ENCODE results near the gene CBX5. TPM values are rescaled to one million over a fixed set of nuclear protein-coding genes. Genes with fewer than 3 reads are reported as not detected.
A peak's percentile ranks its signal among the peaks of the same experiment; 100 is the strongest.

CBX5 gene
- total and polyA plus RNA-seq, 2 experiments from 2014 or later = 29.6 to 37.6 TPM

GRCh38 chr12:54257332-54257731, 22.6 kb downstream of the CBX5 start:
- H3K9me2 ChIP-seq (ENCODE audit: insufficient read depth) = no peaks in the 10 kb centered on the region
- H3K27me3 ChIP-seq (replicated peaks; ENCODE audit: insufficient read depth) = no peaks in the 10 kb centered on the region
- peaks cover 57% of the 10 kb centered on the region for H3K4me1 ChIP-seq (ENCODE audit: insufficient read depth)
- H3K9me3 ChIP-seq (ENCODE audit: low read depth) = no peaks in the 10 kb centered on the region
- H3K9ac ChIP-seq = 0 out of 2 replicates have a peak overlapping the region, but pooled peaks have one; percentile 78
- peak overlapping the region; percentile 54; the same call in 1 of the 2 replicates for H3K4me3 ChIP-seq
- in situ Hi-C loops (cut with MboI) = no loop called here
- TF ChIP-seq EZH2 (IDR thresholded peaks at IDR 0.05; ENCODE audit: insufficient read depth, poor library complexity, severe bottlenecking) = no peak
- no peak for TF ChIP-seq EZH2phosphoT487 (IDR thresholded peaks at IDR 0.05; ENCODE audit: insufficient read depth, low read depth)
- H3K79me2 ChIP-seq (ENCODE audit: insufficient read depth) = peaks cover 76% of the 10 kb centered on the region
- H3K36me3 ChIP-seq (ENCODE audit: low read depth) = peaks cover 12% of the 10 kb centered on the region
- H2AFZ ChIP-seq = no peak overlapping the region
- WGBS, 2 experiments (ENCODE audit: low coverage in 1 of 2, low lambda C conversion rate in 2 of 2, missing lambda C conversion rate in 2 of 2) = 97 to 98% methylated on average over 8 of the region's 8 CpGs
- peaks cover 59% of the 10 kb centered on the region for H3F3A ChIP-seq (ENCODE audit: insufficient read depth)
- H4K20me1 ChIP-seq (ENCODE audit: insufficient read depth) = no peaks in the 10 kb centered on the region
- H3K27ac ChIP-seq = peak overlapping the region; percentile 93
- no peak for DNase-seq
- no peak overlapping the region for H3K4me2 ChIP-seq (ENCODE audit: unreplicated experiment)

DNA sequence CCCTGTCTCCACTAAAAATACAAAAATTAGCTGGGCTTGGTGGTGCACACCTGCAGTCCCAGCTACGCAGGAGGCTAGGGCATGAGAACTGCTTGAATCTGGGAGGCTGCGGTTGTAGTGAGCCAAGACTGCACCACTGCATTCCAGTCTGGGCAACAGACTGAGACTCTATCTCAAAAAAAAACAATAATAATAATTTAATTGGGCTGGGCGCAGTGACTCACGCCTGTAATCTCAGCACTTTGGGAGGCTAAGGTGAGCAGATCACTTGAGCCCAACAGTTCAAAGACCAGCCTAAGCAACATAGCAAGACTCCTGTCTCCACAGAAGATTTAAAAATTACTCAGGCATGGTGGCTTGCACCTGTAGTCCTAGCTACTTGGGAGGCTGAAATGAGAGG, 26.7 kb downstream of the CBX5 start:
- H3K27me3 ChIP-seq (replicated peaks; ENCODE audit: insufficient read depth) = no peaks in the 10 kb centered on the region
- H4K20me1 ChIP-seq (ENCODE audit: insufficient read depth) = no peaks in the 10 kb centered on the region
- H3K9me3 ChIP-seq (ENCODE audit: low read depth) = no peaks in the 10 kb centered on the region
- WGBS, 2 experiments (ENCODE audit: low coverage in 1 of 2, low lambda C conversion rate in 2 of 2, missing lambda C conversion rate in 2 of 2) = 88 to 94% methylated on average over 4 of the region's 4 CpGs
- no peak overlapping the region for H3K27ac ChIP-seq
- H3K79me2 ChIP-seq (ENCODE audit: insufficient read depth) = peaks cover 80% of the 10 kb centered on the region
- TF ChIP-seq EZH2phosphoT487 (IDR thresholded peaks at IDR 0.05; ENCODE audit: insufficient read depth, low read depth) (no peak), EZH2 (IDR thresholded peaks at IDR 0.05; ENCODE audit: insufficient read depth, poor library complexity, severe bottlenecking) (no peak)
- peaks cover 23% of the 10 kb centered on the region for H3K4me1 ChIP-seq (ENCODE audit: insufficient read depth)
- no peak overlapping the region for H3K9ac ChIP-seq
- H3K4me2 ChIP-seq (ENCODE audit: unreplicated experiment) = no peak overlapping the region
- peaks cover 24% of the 10 kb centered on the region for H3F3A ChIP-seq (ENCODE audit: insufficient read depth)
- H3K9me2 ChIP-seq (ENCODE audit: insufficient read depth) = no peaks in the 10 kb centered on the region
- no peak for DNase-seq
- in situ Hi-C loops (cut with MboI) = no loop called here
- H3K4me3 ChIP-seq = no peak overlapping the region
- no peak overlapping the region for H2AFZ ChIP-seq
- H3K36me3 ChIP-seq (ENCODE audit: low read depth) = peaks cover 25% of the 10 kb centered on the region

DNA sequence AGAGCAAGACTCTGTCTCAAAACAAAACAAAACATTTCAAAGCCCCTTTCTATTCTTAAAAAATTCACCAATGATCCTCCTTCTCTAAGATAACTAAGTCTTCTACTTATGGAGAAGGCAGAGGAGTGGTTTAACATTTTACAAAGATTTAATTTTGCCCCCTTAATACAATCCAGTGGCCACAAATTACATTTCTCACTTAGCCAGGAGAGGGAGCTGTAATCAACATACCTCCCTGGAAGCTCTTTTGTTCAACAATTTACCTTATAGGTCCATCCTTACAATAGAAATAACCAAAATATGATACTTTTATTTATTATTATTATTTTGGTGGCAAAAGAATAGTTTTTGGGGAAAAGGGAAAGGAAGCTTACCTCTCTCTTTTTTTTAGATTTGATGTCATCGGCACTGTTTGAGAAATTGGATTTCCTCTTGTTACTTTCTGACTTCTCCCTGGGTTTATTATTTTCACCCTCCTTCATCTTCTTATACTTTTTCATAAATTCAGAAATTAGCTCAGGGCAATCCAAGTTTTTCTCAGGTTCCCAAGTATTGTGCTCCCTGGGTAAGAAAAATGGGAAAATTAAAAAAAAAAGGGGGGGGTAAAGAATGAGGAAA, 28.1 kb downstream of the CBX5 start:
- no peaks in the 10 kb centered on the region for H3K9me2 ChIP-seq (ENCODE audit: insufficient read depth)
- no peak overlapping the region for H3K27ac ChIP-seq
- H4K20me1 ChIP-seq (ENCODE audit: insufficient read depth) = no peaks in the 10 kb centered on the region
- H3K4me2 ChIP-seq (ENCODE audit: unreplicated experiment) = no peak overlapping the region
- H3K9ac ChIP-seq = no peak overlapping the region
- TF ChIP-seq EZH2 (IDR thresholded peaks at IDR 0.05; ENCODE audit: insufficient read depth, poor library complexity, severe bottlenecking) = no peak
- TF ChIP-seq EZH2phosphoT487 (IDR thresholded peaks at IDR 0.05; ENCODE audit: insufficient read depth, low read depth) = no peak
- in situ Hi-C loops (cut with MboI) = no loop called here
- WGBS, 2 experiments (ENCODE audit: low coverage in 1 of 2, low lambda C conversion rate in 2 of 2, missing lambda C conversion rate in 2 of 2) = 88 to 100% methylated on average over 1 of the region's 1 CpG
- peaks cover 9% of the 10 kb centered on the region for H3K4me1 ChIP-seq (ENCODE audit: insufficient read depth)
- no peaks in the 10 kb centered on the region for H3K9me3 ChIP-seq (ENCODE audit: low read depth)
- DNase-seq = peak; percentile 79
- H3K27me3 ChIP-seq (replicated peaks; ENCODE audit: insufficient read depth) = no peaks in the 10 kb centered on the region
- peaks cover 9% of the 10 kb centered on the region for H3F3A ChIP-seq (ENCODE audit: insufficient read depth)
- no peak overlapping the region for H3K4me3 ChIP-seq
- H3K79me2 ChIP-seq (ENCODE audit: insufficient read depth) = peaks cover 81% of the 10 kb centered on the region
- peaks cover 22% of the 10 kb centered on the region for H3K36me3 ChIP-seq (ENCODE audit: low read depth)
- no peak overlapping the region for H2AFZ ChIP-seq

GRCh38 chr12:54249489-54249888, 30.4 kb downstream of the CBX5 start:
- Histone ChIP-seq H3K4me1 (ENCODE audit: insufficient read depth) (peaks cover 7% of the 10 kb centered on the region), H3K9ac (no peak overlapping the region), H3K4me2 (ENCODE audit: unreplicated experiment) (no peak overlapping the region), H3K9me2 (ENCODE audit: insufficient read depth) (no peaks in the 10 kb centered on the region), H3K27me3 (replicated peaks; ENCODE audit: insufficient read depth) (no peaks in the 10 kb centered on the region), H3K4me3 (no peak overlapping the region), H3K27ac (no peak overlapping the region), H4K20me1 (ENCODE audit: insufficient read depth) (no peaks in the 10 kb centered on the region), H3F3A (ENCODE audit: insufficient read depth) (peaks cover 9% of the 10 kb centered on the region), H3K36me3 (ENCODE audit: low read depth) (peaks cover 18% of the 10 kb centered on the region), H3K79me2 (ENCODE audit: insufficient read depth) (peaks cover 65% of the 10 kb centered on the region), H3K9me3 (ENCODE audit: low read depth) (no peaks in the 10 kb centered on the region), H2AFZ (no peak overlapping the region)
- 96 to 99% methylated on average over 5 of the region's 5 CpGs for WGBS, 2 experiments (ENCODE audit: low coverage in 1 of 2, low lambda C conversion rate in 2 of 2, missing lambda C conversion rate in 2 of 2)
- no peak for DNase-seq
- in situ Hi-C loops (cut with MboI) = no loop called here
- TF ChIP-seq EZH2phosphoT487 (IDR thresholded peaks at IDR 0.05; ENCODE audit: insufficient read depth, low read depth) = no peak
- no peak for TF ChIP-seq EZH2 (IDR thresholded peaks at IDR 0.05; ENCODE audit: insufficient read depth, poor library complexity, severe bottlenecking)

All from GM23248 (cell line).